ENCODE data around the gene APOL5. TPM values are rescaled to one million over a fixed set of nuclear protein-coding genes. Genes with fewer than 3 reads are reported as not detected.
"Not testable (repeated sequence)": the region's sequence is repeated elsewhere in the genome, so short reads cannot be mapped to it uniquely, and the experiment has no call there.

The APOL5 gene
- under 1 TPM in 1 of 4 donors, not detected in 3; 0.29 TPM for total RNA-seq

GRCh38 chr22:35717572-35717971, at the start of gene APOL5:
Gene APOL5 (plus strand): TSS chr22:35717872. CDS start chr22:35717872, 0 bp downstream.
- no peaks in the 10 kb centered on the region for H3K27me3 ChIP-seq
- no peak for DNase-seq (ENCODE audit: extremely low spot score)
- no peaks in the 10 kb centered on the region for H3K4me1 ChIP-seq
- 81% methylated on average over 3 of the region's 3 CpGs for WGBS
- no peak within 1 kb of the TSS for H3K27ac ChIP-seq (replicated peaks in 1 of 4)
- intact Hi-C loops (cut with DNase I), result no loop called here
- TF ChIP-seq CTCF (IDR thresholded peaks at IDR 0.05) (no peak), EP300 (IDR thresholded peaks at IDR 0.05) (no peak), POLR2AphosphoS5 (IDR thresholded peaks at IDR 0.05) (no peak), POLR2A (IDR thresholded peaks at IDR 0.05; ENCODE audit: low read depth) (no peak)
- H3K9me3 ChIP-seq, result peaks cover 0 to 5% (median 0%) of the 10 kb centered on the region in 4 donors
- H3K4me3 ChIP-seq, result no peak within 1 kb of the TSS
- no peaks in the 10 kb centered on the region for H3K36me3 ChIP-seq

GRCh38 chr22:35674335-35674734, 43.3 kb upstream of the APOL5 start:
- Histone ChIP-seq H3K27ac (replicated peaks in 1 of 4) (no peak overlapping the region), H3K27me3 (no peaks in the 10 kb centered on the region), H3K4me1 (no peaks in the 10 kb centered on the region), H3K36me3 (no peaks in the 10 kb centered on the region), H3K4me3 (no peak overlapping the region), H3K9me3 (no peaks in the 10 kb centered on the region)
- intact Hi-C loops (cut with DNase I), result no loop called here
- TF ChIP-seq POLR2A (IDR thresholded peaks at IDR 0.05; ENCODE audit: low read depth) (no peak), EP300 (IDR thresholded peaks at IDR 0.05) (no peak), POLR2AphosphoS5 (IDR thresholded peaks at IDR 0.05) (no peak), CTCF (IDR thresholded peaks at IDR 0.05) (no peak)
- DNase-seq (ENCODE audit: extremely low spot score), result no peak

- H3K27ac ChIP-seq (replicated peaks in 1 of 4); intact Hi-C loops (cut with DNase I); H3K4me3 ChIP-seq; H3K27me3 ChIP-seq; H3K36me3 ChIP-seq; DNase-seq (ENCODE audit: extremely low spot score); H3K4me1 ChIP-seq; H3K9me3 ChIP-seq: not testable (repeated sequence)
- 84% methylated on average over 1 of the region's 1 CpG for WGBS
Measured at GRCh38 chr22:35676065-35676464, 41.6 kb upstream of the APOL5 start.

GRCh38 chr22:35677460-35678187, 40.0 kb upstream of the APOL5 start:
- H3K4me3 ChIP-seq, result no peak overlapping the region
- no peak for DNase-seq (ENCODE audit: extremely low spot score)
- no peaks in the 10 kb centered on the region for H3K4me1 ChIP-seq
- H3K36me3 ChIP-seq, result no peaks in the 10 kb centered on the region
- TF ChIP-seq CTCF (IDR thresholded peaks at IDR 0.05), result no peak
- TF ChIP-seq EP300 (IDR thresholded peaks at IDR 0.05), result no peak
- no peak for TF ChIP-seq POLR2AphosphoS5 (IDR thresholded peaks at IDR 0.05)
- TF ChIP-seq POLR2A (IDR thresholded peaks at IDR 0.05; ENCODE audit: low read depth), result no peak
- WGBS, result 81% methylated on average over 7 of the region's 7 CpGs
- H3K27me3 ChIP-seq, result no peaks in the 10 kb centered on the region
- no peak overlapping the region for H3K27ac ChIP-seq (replicated peaks in 1 of 4)
- H3K9me3 ChIP-seq, result no peaks in the 10 kb centered on the region
- intact Hi-C loops (cut with DNase I), result no loop called here

- WGBS, result 86% methylated on average over 2 of the region's 2 CpGs
- Histone ChIP-seq H3K9me3 (no peaks in the 10 kb centered on the region), H3K27ac (replicated peaks in 1 of 4) (no peak overlapping the region), H3K4me1 (no peaks in the 10 kb centered on the region), H3K36me3 (no peaks in the 10 kb centered on the region), H3K4me3 (no peak overlapping the region), H3K27me3 (no peaks in the 10 kb centered on the region)
- DNase-seq (ENCODE audit: extremely low spot score), result no peak
- intact Hi-C loops (cut with DNase I), result no loop called here
- no peak for TF ChIP-seq POLR2A (IDR thresholded peaks at IDR 0.05; ENCODE audit: low read depth)
- no peak for TF ChIP-seq CTCF (IDR thresholded peaks at IDR 0.05)
- TF ChIP-seq EP300 (IDR thresholded peaks at IDR 0.05), result no peak
Measured at GRCh38 chr22:35678836-35679235, 38.8 kb upstream of the APOL5 start.

GRCh38 chr22:35679492-35679891, 38.2 kb upstream of the APOL5 start:
- 63% methylated on average over 4 of the region's 4 CpGs for WGBS
- H3K27ac ChIP-seq (replicated peaks in 1 of 4); H3K9me3 ChIP-seq; intact Hi-C loops (cut with DNase I); H3K36me3 ChIP-seq; H3K4me3 ChIP-seq; DNase-seq (ENCODE audit: extremely low spot score); H3K27me3 ChIP-seq; H3K4me1 ChIP-seq: not testable (repeated sequence)

All from esophagus muscularis mucosa (tissue), 4 donors.